Measurements from ENCODE around the gene CAPN8. TPM values are rescaled to one million over a fixed set of nuclear protein-coding genes. Genes with fewer than 3 reads are reported as not detected.

The CAPN8 gene
- total RNA-seq, 2 experiments from 2014 or later, result 0.27 to 0.34 TPM

GRCh38 chr1:223525546-223525945 is 140.0 kb downstream of the CAPN8 start:
- Histone ChIP-seq H3K27ac (ENCODE audit: low read depth in 1 of 2, low read length in 2 of 2) (no peak overlapping the region), H3K4me3 (ENCODE audit: low read length) (no peak overlapping the region), H3K36me3 (ENCODE audit: insufficient read depth, low read length) (no peaks in the 10 kb centered on the region), H3K9me3 (ENCODE audit: control insufficient read depth in 1 of 2, insufficient read depth in 1 of 2, low read length in 2 of 2) (peaks cover 0 to 6% of the 10 kb centered on the region in 2 experiments), H3K27me3 (ENCODE audit: control insufficient read depth in 1 of 2, insufficient read depth in 2 of 2, low read length in 2 of 2) (no peaks in the 10 kb centered on the region), H3K4me1 (ENCODE audit: insufficient read depth, low read length) (peaks cover 9% of the 10 kb centered on the region)
- no peak for TF ChIP-seq CTCF (IDR thresholded peaks at IDR 0.05)
- no peaks in the 10 kb centered on the region for H3K36me3 Mint-ChIP-seq (ENCODE audit: low read depth)
- CTCF ChIA-PET, result no interaction called here
- no peak for DNase-seq
- H3K27ac Mint-ChIP-seq, result no peak overlapping the region
- H3K9me3 Mint-ChIP-seq, result peaks cover 3% of the 10 kb centered on the region
- no peak overlapping the region for H3K4me3 Mint-ChIP-seq
- POLR2A ChIA-PET, result no interaction called here
- no peak for ATAC-seq (ENCODE audit: poor library complexity)
- H3K27me3 Mint-ChIP-seq, result no peaks in the 10 kb centered on the region
- H3K4me1 Mint-ChIP-seq (ENCODE audit: low read depth), result peaks cover 8% of the 10 kb centered on the region
- intact Hi-C loops (cut with DNase I, micrococcal nuclease), result no loop called here

- H3K4me1 Mint-ChIP-seq (ENCODE audit: low read depth), result peaks cover 8% of the 10 kb centered on the region
- H3K27me3 ChIP-seq (ENCODE audit: control insufficient read depth in 1 of 2, insufficient read depth in 2 of 2, low read length in 2 of 2), result no peaks in the 10 kb centered on the region
- POLR2A ChIA-PET, result interaction anchor here (0.6 kb wide), 1 partner anchor 1013 kb away, joined by 3 read pairs; no protein-coding TSS in a partner anchor
- CTCF ChIA-PET, result no interaction called here
- H3K27ac Mint-ChIP-seq, result no peak overlapping the region
- H3K27me3 Mint-ChIP-seq, result no peaks in the 10 kb centered on the region
- ATAC-seq (ENCODE audit: poor library complexity), result no peak
- peaks cover 9% of the 10 kb centered on the region for H3K4me1 ChIP-seq (ENCODE audit: insufficient read depth, low read length)
- no peak for TF ChIP-seq CTCF (IDR thresholded peaks at IDR 0.05)
- no peak overlapping the region for H3K4me3 Mint-ChIP-seq
- peaks cover 0 to 6% of the 10 kb centered on the region in 2 experiments for H3K9me3 ChIP-seq (ENCODE audit: control insufficient read depth in 1 of 2, insufficient read depth in 1 of 2, low read length in 2 of 2)
- no peaks in the 10 kb centered on the region for H3K36me3 Mint-ChIP-seq (ENCODE audit: low read depth)
- peaks cover 3% of the 10 kb centered on the region for H3K9me3 Mint-ChIP-seq
- no peak for DNase-seq
- H3K27ac ChIP-seq (ENCODE audit: low read depth in 1 of 2, low read length in 2 of 2), result no peak overlapping the region
- intact Hi-C loops (cut with DNase I, micrococcal nuclease), result no loop called here
- H3K36me3 ChIP-seq (ENCODE audit: insufficient read depth, low read length), result no peaks in the 10 kb centered on the region
- no peak overlapping the region for H3K4me3 ChIP-seq (ENCODE audit: low read length)
Observed at GRCh38 chr1:223524930-223525451, 140.5 kb downstream of the CAPN8 start.

DNA sequence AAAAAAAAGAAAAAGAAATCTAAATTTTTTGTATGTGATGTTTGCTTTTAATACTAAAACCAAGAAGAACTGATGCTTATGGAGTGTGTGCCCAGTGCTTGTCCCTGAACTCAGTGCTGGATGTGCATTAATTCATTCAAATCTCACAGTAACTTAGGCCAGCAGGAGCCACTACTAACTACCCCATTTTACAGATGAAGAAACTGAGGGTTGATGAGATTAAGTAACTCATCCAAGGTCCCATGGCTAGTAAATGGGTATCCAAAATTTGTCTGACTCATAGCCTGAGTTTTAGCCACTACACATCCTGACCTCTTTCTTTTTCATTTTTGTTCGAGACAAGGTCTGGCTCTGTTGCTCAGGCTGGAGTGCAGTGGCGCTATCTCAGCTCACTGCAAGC is 144.4 kb downstream of the CAPN8 start:
- ChIA-PET CTCF (no interaction called here), POLR2A (no interaction called here)
- H3K27me3 Mint-ChIP-seq, result no peaks in the 10 kb centered on the region
- Histone ChIP-seq H3K4me1 (ENCODE audit: insufficient read depth, low read length) (peaks cover 10% of the 10 kb centered on the region), H3K9me3 (ENCODE audit: control insufficient read depth in 1 of 2, insufficient read depth in 1 of 2, low read length in 2 of 2) (peaks cover 0 to 10% of the 10 kb centered on the region in 2 experiments), H3K36me3 (ENCODE audit: insufficient read depth, low read length) (no peaks in the 10 kb centered on the region), H3K27me3 (ENCODE audit: control insufficient read depth in 1 of 2, insufficient read depth in 2 of 2, low read length in 2 of 2) (no peaks in the 10 kb centered on the region), H3K4me3 (ENCODE audit: low read length) (no peak overlapping the region), H3K27ac (ENCODE audit: low read depth in 1 of 2, low read length in 2 of 2) (no peak overlapping the region)
- ATAC-seq (ENCODE audit: poor library complexity) (no peak), DNase-seq (no peak)
- no peak overlapping the region for H3K27ac Mint-ChIP-seq
- peaks cover 3% of the 10 kb centered on the region for H3K9me3 Mint-ChIP-seq
- intact Hi-C loops (cut with DNase I, micrococcal nuclease), result no loop called here
- H3K4me3 Mint-ChIP-seq, result no peak overlapping the region
- H3K4me1 Mint-ChIP-seq (ENCODE audit: low read depth), result peaks cover 10% of the 10 kb centered on the region
- no peaks in the 10 kb centered on the region for H3K36me3 Mint-ChIP-seq (ENCODE audit: low read depth)
- no peak for TF ChIP-seq CTCF (IDR thresholded peaks at IDR 0.05)

All from CD4-positive, alpha-beta T cell (primary cell).